Measurements from ENCODE around the gene KCNN1. TPM values are rescaled to one million over a fixed set of nuclear protein-coding genes. Genes with fewer than 3 reads are reported as not detected.

KCNN1 gene
- total RNA-seq, 4 donors from 2014 or later = 0.36 TPM; not detected in 3

- TF ChIP-seq CTCF (IDR thresholded peaks at IDR 0.05) = no peak
- TF ChIP-seq POLR2A (IDR thresholded peaks at IDR 0.05) = no peak
- intact Hi-C loops (cut with DNase I; ENCODE audit: low total_unique reads) = no loop called here
- 82 to 83% methylated on average over 7 of the region's 7 CpGs for WGBS, 2 donors
- no peak overlapping the region for H3K4me3 ChIP-seq (ENCODE audit: low read depth, poor library complexity, severe bottlenecking)
- DNase-seq (ENCODE audit: low spot score in 2 of 2) = no peak
Observed at GRCh38 chr19:17954401-17954800, 12.5 kb upstream of the KCNN1 start.

DNA sequence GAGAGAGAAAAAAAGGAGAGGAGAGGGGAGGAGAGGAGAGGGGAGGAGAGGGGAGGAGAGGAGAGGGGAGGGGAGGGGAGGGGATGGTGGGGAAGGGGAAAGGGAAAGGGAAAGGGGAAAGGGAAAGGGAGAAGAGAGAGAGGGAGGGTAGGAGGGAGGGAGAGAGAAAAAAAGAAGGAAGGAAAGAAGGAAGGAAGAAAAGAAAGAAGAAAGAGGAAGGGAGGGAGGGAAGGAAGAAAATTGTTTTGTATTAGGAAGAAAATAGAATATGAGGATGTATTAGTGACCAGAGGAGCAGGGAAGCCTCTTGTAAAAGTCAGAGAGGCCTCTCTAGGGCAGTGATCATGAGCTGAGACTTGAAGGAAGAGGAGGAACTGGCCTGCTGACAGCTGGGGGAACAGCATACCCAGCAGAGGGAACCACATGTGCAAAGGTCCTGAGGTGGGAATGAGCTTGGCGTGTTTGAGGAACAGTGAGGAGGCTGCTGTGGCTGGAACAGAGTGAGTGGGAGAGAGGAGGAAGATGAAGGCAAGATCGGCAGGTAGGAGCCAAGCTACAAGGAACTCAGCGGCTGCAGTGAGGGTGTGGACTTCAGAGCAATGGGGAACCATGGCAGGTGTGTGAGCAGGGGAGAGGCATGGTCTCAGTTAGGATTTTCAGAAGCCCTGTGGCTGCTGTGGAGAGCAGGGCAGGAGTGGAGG, 9.6 kb upstream of the KCNN1 start:
- H3K4me3 ChIP-seq (ENCODE audit: low read depth, poor library complexity, severe bottlenecking) = no peak overlapping the region
- 83 to 87% methylated on average over 2 to 3 of the region's 3 CpGs for WGBS, 2 donors
- TF ChIP-seq POLR2A (IDR thresholded peaks at IDR 0.05) (no peak), CTCF (IDR thresholded peaks at IDR 0.05) (no peak)
- intact Hi-C loops (cut with DNase I; ENCODE audit: low total_unique reads) = no loop called here
- DNase-seq (ENCODE audit: low spot score in 2 of 2) = no peak

GRCh38 chr19:17957885-17958284, 9.0 kb upstream of the KCNN1 start:
- no peak for TF ChIP-seq POLR2A (IDR thresholded peaks at IDR 0.05)
- no peak for TF ChIP-seq CTCF (IDR thresholded peaks at IDR 0.05)
- intact Hi-C loops (cut with DNase I; ENCODE audit: low total_unique reads) = no loop called here
- no peak overlapping the region for H3K4me3 ChIP-seq (ENCODE audit: low read depth, poor library complexity, severe bottlenecking)
- no peak for DNase-seq (ENCODE audit: low spot score in 2 of 2)

DNA sequence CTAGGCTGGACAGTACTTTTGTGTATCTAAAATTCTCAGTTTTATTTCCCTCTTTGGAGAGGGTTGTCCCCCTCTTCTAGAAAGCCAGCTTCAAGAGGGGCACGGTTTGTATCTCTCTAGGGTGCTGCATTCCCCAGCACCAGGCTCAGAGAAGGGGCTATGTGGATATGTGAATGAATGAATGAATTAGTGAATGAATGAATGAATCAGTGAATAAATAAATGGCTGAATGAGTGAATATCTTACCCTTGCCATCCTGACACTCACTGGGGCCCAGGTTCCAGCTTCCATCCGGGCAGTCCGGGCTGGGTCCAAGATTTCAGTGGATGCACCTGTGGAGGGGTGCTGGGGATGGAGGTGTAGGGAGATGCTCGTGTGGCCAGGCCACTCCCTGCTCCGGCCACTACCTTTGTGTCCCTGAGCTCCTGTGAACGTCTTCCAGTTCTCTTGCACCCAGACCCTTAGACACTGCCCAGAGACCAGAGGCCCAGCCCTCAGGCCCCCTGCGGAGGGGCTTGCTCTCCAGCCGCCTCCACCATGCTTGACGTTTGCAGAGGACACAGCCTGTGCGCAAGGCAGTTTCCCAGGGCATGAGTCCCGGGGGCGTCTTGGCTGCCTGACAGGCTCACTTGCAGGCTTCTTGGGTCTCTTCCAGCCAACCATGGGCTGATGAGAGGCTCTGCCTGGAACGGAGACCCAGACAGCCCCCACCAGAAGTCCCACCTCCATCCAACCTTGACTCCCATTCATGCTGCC, 2.8 kb upstream of the KCNN1 start:
- intact Hi-C loops (cut with DNase I; ENCODE audit: low total_unique reads) = no loop called here

GRCh38 chr19:17965370-17966128, 1.4 kb upstream of the KCNN1 start:
- 67 to 77% methylated on average over 11 of the region's 11 CpGs for WGBS, 2 donors
- TF ChIP-seq POLR2A (IDR thresholded peaks at IDR 0.05) (no peak), CTCF (IDR thresholded peaks at IDR 0.05) (no peak)

More for the DNA sequence above, 2.8 kb upstream of the KCNN1 start:
- DNase-seq (ENCODE audit: low spot score in 2 of 2) = no peak
- WGBS, 2 donors = 54 to 61% methylated on average over 9 to 12 of the region's 13 CpGs
- TF ChIP-seq CTCF (IDR thresholded peaks at IDR 0.05) (no peak), POLR2A (IDR thresholded peaks at IDR 0.05) (no peak)
- no peak overlapping the region for H3K4me3 ChIP-seq (ENCODE audit: low read depth, poor library complexity, severe bottlenecking)

More at GRCh38 chr19:17965370-17966128, 1.4 kb upstream of the KCNN1 start:
- H3K4me3 ChIP-seq (ENCODE audit: low read depth, poor library complexity, severe bottlenecking) = no peak overlapping the region
- no peak for DNase-seq (ENCODE audit: low spot score in 2 of 2)
- intact Hi-C loops (cut with DNase I; ENCODE audit: low total_unique reads) = no loop called here

All from lower leg skin (tissue), 4 donors.